Measurements from ENCODE around the gene GAS6. TPM values are rescaled to one million over a fixed set of nuclear protein-coding genes. Genes with fewer than 3 reads are reported as not detected.

GAS6 gene
- total RNA-seq, 1 donor from 2014 or later, result 215 TPM

DNA sequence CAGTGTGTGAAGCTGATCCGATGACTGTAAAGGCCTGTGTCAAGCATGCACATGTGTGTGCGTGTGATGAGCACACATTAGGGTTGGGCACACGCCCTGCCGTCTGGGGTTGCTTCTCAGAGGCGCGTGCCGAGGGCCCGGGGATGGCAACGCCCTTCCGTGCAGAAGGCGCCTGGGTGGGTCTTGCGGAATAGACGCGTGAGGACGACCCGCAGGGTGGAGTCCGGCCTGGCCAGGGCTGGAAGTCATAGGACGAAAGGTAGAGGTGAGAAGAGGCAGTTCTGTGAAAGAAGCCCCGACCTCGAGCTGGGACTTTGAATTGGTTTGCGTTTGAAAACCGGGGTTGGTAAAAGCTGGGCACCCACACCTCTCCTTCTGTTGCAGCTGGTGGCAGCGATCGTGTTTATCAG is 69.1 kb downstream of the GAS6 start:
- Histone ChIP-seq H3K9me3 (no peaks in the 10 kb centered on the region), H3K36me3 (no peaks in the 10 kb centered on the region), H3K4me1 (no peaks in the 10 kb centered on the region), H3K4me3 (no peak overlapping the region), H3K27ac (no peak overlapping the region), H3K27me3 (no peaks in the 10 kb centered on the region)
- intact Hi-C loops (cut with DNase I), result no loop called here
- TF ChIP-seq, protein P1, sequence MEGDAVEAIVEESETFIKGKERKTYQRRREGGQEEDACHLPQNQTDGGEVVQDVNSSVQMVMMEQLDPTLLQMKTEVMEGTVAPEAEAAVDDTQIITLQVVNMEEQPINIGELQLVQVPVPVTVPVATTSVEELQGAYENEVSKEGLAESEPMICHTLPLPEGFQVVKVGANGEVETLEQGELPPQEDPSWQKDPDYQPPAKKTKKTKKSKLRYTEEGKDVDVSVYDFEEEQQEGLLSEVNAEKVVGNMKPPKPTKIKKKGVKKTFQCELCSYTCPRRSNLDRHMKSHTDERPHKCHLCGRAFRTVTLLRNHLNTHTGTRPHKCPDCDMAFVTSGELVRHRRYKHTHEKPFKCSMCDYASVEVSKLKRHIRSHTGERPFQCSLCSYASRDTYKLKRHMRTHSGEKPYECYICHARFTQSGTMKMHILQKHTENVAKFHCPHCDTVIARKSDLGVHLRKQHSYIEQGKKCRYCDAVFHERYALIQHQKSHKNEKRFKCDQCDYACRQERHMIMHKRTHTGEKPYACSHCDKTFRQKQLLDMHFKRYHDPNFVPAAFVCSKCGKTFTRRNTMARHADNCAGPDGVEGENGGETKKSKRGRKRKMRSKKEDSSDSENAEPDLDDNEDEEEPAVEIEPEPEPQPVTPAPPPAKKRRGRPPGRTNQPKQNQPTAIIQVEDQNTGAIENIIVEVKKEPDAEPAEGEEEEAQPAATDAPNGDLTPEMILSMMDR (IDR thresholded peaks at IDR 0.05), result no peak
- TF ChIP-seq POLR2AphosphoS5 (IDR thresholded peaks at IDR 0.05; ENCODE audit: insufficient read depth in 1 of 2, low read depth in 1 of 2) (no peak), POLR2A (IDR thresholded peaks at IDR 0.05) (no peak)
- DNase-seq (ENCODE audit: extremely low spot score in 2 of 2), result no peak

DNA sequence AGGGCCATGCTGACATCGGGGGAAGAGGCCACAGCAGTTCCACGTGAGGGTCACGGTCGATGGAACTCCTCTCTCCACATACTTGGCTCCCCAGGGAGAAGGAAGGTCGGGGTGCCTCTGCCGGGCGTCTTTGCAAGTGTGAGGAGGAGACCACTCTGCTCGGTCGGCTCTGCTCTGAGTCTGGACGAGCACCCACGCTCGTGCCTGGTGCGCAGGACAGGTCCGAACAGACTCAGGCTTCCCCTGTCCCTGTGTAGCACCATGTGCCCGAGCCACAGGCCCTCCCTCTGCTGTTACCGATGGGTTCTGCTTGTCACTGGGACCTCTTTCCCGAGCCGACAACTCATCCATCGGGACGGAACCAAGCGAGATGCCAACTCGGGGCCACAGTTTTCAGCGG is 69.8 kb downstream of the GAS6 start:
- no peak for TF ChIP-seq POLR2AphosphoS5 (IDR thresholded peaks at IDR 0.05; ENCODE audit: insufficient read depth in 1 of 2, low read depth in 1 of 2)
- TF ChIP-seq, protein P1 (IDR thresholded peaks at IDR 0.05), result no peak
- no peak for TF ChIP-seq POLR2A (IDR thresholded peaks at IDR 0.05)
- Histone ChIP-seq H3K27ac (no peak overlapping the region), H3K4me1 (no peaks in the 10 kb centered on the region), H3K27me3 (no peaks in the 10 kb centered on the region), H3K9me3 (no peaks in the 10 kb centered on the region), H3K36me3 (no peaks in the 10 kb centered on the region), H3K4me3 (no peak overlapping the region)
- no peak for DNase-seq (ENCODE audit: extremely low spot score in 2 of 2)
- intact Hi-C loops (cut with DNase I), result no loop called here

DNA sequence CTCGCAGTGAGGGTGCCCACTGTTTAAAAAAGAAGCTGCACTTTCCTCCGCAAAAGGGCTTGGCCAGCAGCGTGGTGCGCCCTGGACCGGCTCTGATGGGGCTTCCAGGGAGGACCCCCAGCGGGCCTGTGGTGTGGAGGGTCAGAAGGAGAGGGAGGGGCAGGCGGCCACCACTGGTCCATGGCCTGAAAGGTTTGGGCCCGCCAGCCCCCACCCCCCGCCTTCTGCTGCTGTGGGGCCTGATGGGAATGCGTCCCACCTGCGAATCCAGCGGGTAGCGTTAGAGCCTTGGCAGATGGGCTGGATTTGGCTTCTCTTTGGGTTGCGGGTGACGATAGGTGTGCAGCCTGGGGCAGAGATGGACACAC is 70.2 kb downstream of the GAS6 start:
- Histone ChIP-seq H3K27ac (no peak overlapping the region), H3K4me3 (no peak overlapping the region), H3K27me3 (no peaks in the 10 kb centered on the region), H3K36me3 (no peaks in the 10 kb centered on the region), H3K9me3 (no peaks in the 10 kb centered on the region), H3K4me1 (no peaks in the 10 kb centered on the region)
- no peak for DNase-seq (ENCODE audit: extremely low spot score in 2 of 2)
- TF ChIP-seq, protein P1 (IDR thresholded peaks at IDR 0.05), result no peak
- no peak for TF ChIP-seq POLR2AphosphoS5 (IDR thresholded peaks at IDR 0.05; ENCODE audit: insufficient read depth in 1 of 2, low read depth in 1 of 2)
- no peak for TF ChIP-seq POLR2A (IDR thresholded peaks at IDR 0.05)
- intact Hi-C loops (cut with DNase I), result no loop called here

DNA sequence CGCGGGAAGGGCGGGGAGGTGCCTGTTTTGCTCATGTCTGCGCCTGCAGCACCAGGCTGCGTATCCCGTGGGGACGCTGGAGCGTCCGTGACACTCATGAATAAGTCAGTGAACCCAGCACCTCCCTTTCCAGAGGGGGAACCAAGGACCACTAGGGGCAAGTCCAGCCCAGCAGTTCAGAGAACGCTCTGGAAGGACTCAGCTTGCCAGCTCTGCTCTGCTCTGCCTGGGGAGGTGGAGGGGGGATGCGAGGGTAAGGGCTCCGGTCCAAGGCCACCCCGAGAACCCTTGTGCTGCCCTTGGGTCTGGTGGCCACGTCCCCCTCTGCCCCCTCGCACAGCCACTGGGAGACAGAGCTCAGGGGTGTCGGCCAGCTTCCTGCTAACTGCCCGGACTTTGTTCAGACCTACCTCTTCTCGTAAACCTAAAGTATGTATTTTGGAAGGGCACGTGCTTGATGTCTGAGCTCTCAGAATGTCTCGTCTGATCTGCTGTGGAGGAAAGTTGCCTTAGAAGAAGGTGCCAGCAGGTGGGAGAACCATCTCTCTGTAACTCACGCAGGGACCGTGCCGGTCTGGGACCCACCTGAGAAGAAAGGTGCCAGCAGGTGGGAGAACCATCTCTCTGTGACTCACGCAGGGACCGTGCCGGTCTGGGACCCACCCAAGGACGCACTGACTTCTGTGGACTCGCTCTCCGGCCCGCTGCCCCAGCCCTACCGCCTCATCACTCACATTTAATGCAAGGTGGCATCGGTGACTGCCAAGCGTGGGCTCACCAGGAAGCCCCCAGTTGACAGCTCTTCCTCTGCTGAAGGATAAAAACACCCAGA is 70.8 kb downstream of the GAS6 start:
- no peak for DNase-seq (ENCODE audit: extremely low spot score in 2 of 2)
- Histone ChIP-seq H3K9me3 (no peaks in the 10 kb centered on the region), H3K4me3 (no peak overlapping the region), H3K27ac (no peak overlapping the region), H3K27me3 (no peaks in the 10 kb centered on the region), H3K4me1 (no peaks in the 10 kb centered on the region), H3K36me3 (no peaks in the 10 kb centered on the region)
- intact Hi-C loops (cut with DNase I), result no loop called here
- no peak for TF ChIP-seq POLR2AphosphoS5 (IDR thresholded peaks at IDR 0.05; ENCODE audit: insufficient read depth in 1 of 2, low read depth in 1 of 2)
- no peak for TF ChIP-seq POLR2A (IDR thresholded peaks at IDR 0.05)
- TF ChIP-seq, protein P1 (IDR thresholded peaks at IDR 0.05), result no peak

DNA sequence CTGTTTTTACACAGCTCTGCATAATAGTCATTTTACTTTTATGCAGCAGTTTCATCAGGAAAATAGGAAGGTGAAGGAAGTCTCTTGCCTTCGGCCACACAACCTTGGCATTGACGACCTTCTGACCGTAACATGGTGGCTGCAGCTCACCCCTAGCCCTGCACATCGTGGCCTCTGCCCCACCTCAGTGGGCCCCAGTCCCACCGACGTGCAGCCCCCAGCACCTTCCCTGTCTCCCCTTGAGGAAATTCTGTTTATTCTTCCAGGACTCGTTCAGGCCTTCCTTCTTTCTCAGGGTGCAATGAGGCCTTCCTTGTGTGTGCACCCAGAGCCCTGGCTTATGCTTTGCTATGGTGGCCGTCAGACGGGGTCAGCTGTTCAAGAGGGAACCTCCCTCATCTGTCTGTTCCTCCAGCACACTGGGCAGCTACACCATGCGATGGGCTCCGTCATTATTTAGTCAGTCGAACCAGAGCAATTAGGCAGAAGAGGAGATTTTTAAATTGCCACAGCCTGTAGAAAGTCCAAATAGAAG is 71.6 kb downstream of the GAS6 start:
- no peak for DNase-seq (ENCODE audit: extremely low spot score in 2 of 2)
- no peak overlapping the region for H3K27ac ChIP-seq
- H3K27me3 ChIP-seq, result no peaks in the 10 kb centered on the region
- H3K4me1 ChIP-seq, result no peaks in the 10 kb centered on the region
- TF ChIP-seq, protein P1 (IDR thresholded peaks at IDR 0.05), result no peak
- TF ChIP-seq POLR2A (IDR thresholded peaks at IDR 0.05) (no peak), POLR2AphosphoS5 (IDR thresholded peaks at IDR 0.05; ENCODE audit: insufficient read depth in 1 of 2, low read depth in 1 of 2) (no peak)
- intact Hi-C loops (cut with DNase I), result no loop called here
- H3K36me3 ChIP-seq, result no peaks in the 10 kb centered on the region
- H3K4me3 ChIP-seq, result no peak overlapping the region
- H3K9me3 ChIP-seq, result no peaks in the 10 kb centered on the region
